Ovary (tissue), 9 donors: ENCODE data around the gene CD84. TPM values are rescaled to one million over a fixed set of nuclear protein-coding genes. Genes with fewer than 3 reads are reported as not detected.

Experiments used
- DNase-seq, 5 donors: peaks; one replicate each; pipeline ENCODE4 v3.0.0-alpha.2; 2019 to 2020
- H3K27ac ChIP-seq, 2 donors: fragments of 200-600 bp; one replicate each; pipeline versions ENCODE4 v1.5.1 to v1.8.0; 2019 to 2022
- H3K27me3 ChIP-seq: fragments of 200-600 bp; one replicate; pipeline ENCODE4 v1.8.0; 2022
- H3K36me3 ChIP-seq: fragments of 200-600 bp; sonication (generic); one replicate; pipeline ENCODE4 v1.5.1; 2019
- H3K4me1 ChIP-seq: one replicate; pipeline ENCODE4 v1.8.1; 2013; ENCODE audit warnings: mild to moderate bottlenecking, moderate library complexity; ENCODE audit not compliant: insufficient read depth
- H3K4me3 ChIP-seq: fragments of 200-600 bp; sonication (generic); one replicate; pipeline ENCODE4 v1.5.1; 2017
- H3K9me3 ChIP-seq, 2 donors: fragments of 200-600 bp in 1 of 2; sonication (generic) in 1 of 2; one replicate each; pipeline versions ENCODE4 v1.5.1 to v1.8.1; 2013 to 2019; ENCODE audit warnings: mild to moderate bottlenecking in 1 of 2, moderate library complexity in 1 of 2
- CTCF ChIP-seq, 3 donors: fragments of 450-650 bp in 2 of 3; fragments of 200-600 bp in 1 of 3; IDR thresholded peaks; one replicate each; pipeline versions ENCODE4 v1.5.1 to v1.8.0; 2016 to 2022; ENCODE audit warnings: antibody characterized with exemption in 3 of 3, mild to moderate bottlenecking in 1 of 3
- EP300 ChIP-seq: sonication (generic); formaldehyde crosslinking; IDR thresholded peaks from one replicate; pipeline ENCODE4 v1.6.1; 2017; ENCODE audit warnings: antibody characterized with exemption
- POLR2A ChIP-seq: fragments of 450-650 bp; IDR thresholded peaks from one replicate; pipeline ENCODE4 v1.6.1; 2017; ENCODE audit warnings: antibody characterized with exemption, mild to moderate bottlenecking, moderate library complexity
- WGBS, 3 donors: extraction: QIAGEN DNeasy Blood & Tissue Kit in 1 of 3; methylation state at CpG; one replicate each; pipeline versions ENCODE4 v1.1.5 to v1.1.7; 2013 to 2017; 5-methylcytosine and 5-hydroxymethylcytosine counted together
- intact Hi-C, 4 donors: fragments of 100-400 bp; cut with DNase I; formaldehyde crosslinking; loops; one replicate each; pipeline versions ENCODE4 v1.11.0 to v1.15.1; 2022 to 2023
- polyA plus RNA-seq, 2 donors: library from polyadenylated mRNA; stranded (reverse); fragments of 200-250 nt in 1 of 2; fragments of 350-450 nt in 1 of 2; fragmentation: Illumina TruSeq in 1 of 2; extraction: RNeasy Lipid Tissue Mini Kit (QIAGEN cat#74804) in 1 of 2; gene quantifications; one replicate each; pipeline ENCODE4 v1.2.3, GENCODE V29; 2013 to 2014
- total RNA-seq, 7 donors: library from RNA; depleted of rRNA in 2 of 7; stranded (reverse); fragments of >200 nt in 2 of 7; fragmentation: NEBNext Ultra II Directional in 3 of 7; extraction: Animal tissue kit (Norgen Biotek cat#: 25700) in 3 of 7; gene quantifications; one replicate each; pipeline versions ENCODE4 v1.1.0 to v1.2.4, GENCODE V29; 2016 to 2023
- donor health status: DM: no; HTN: no; CAD: no; lungs with moderate emphysema.
- donor health status: DM: no; HTN: no; CAD: no.
- donor health status: Bipolar disorder and iron deficiency.
- donor health status: DM: yes; HTN: yes; CAD: no.
- donor health status: DM: no; HTN: no; CAD: no.
- donor health status: DM: yes; HTN: yes; CAD: no.

CD84 gene
- total and polyA plus RNA-seq, 9 donors, result 0.48 to 10.9 (median 2.0) TPM

DNA sequence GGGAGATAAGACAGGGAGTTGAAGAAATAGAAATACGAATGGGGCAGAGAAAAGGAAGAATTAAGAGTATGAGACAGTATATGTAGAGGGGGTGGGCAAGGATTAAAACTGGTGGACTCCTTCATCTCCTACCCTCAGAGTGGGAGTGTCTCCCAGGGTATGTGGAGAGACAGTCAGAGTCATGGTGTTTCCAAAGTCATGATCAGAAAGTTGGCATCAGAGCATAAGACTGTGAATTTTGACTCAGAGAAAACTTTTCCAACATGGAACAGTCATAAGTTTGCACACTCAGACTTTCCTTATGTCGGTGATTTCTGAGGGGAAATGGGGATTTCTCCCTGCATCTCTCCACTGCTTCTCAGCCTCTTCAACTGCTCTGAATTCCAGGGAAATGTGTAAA, 2.4 kb downstream of the CD84 start:
- no peaks in the 10 kb centered on the region for H3K4me1 ChIP-seq
- H3K36me3 ChIP-seq, result no peaks in the 10 kb centered on the region
- WGBS, 3 donors, result 44 to 74% (median 50%) methylated on average over 2 of the region's 2 CpGs
- no peak overlapping the region for H3K4me3 ChIP-seq
- no peaks in the 10 kb centered on the region for H3K9me3 ChIP-seq
- TF ChIP-seq POLR2A (no peak), CTCF (IDR thresholded peaks at IDR 0.05) (no peak), EP300 (no peak)
- H3K27me3 ChIP-seq, result no peaks in the 10 kb centered on the region
- DNase-seq, result no peak
- no peak overlapping the region for H3K27ac ChIP-seq
- intact Hi-C loops, result no loop called here

DNA sequence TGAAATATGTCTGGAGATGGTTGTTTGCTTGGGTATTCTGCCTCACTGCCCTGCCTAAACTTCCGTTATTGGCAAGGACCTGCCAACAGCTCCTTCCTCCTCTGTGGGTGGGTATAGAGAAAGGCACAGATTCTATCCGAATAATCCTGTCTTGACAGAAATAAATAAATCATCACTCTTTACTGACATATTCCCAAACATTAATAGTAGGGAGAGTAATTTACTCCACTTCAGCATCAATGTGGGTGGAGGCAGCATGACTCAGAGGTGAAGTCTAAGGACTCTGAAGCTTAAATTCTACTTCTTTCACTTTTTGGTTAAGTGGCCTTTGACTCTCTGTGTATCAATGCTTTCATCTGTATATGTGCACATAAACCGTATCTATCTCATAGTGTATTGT, 2.9 kb downstream of the CD84 start:
- Histone ChIP-seq H3K9me3 (no peaks in the 10 kb centered on the region), H3K27me3 (no peaks in the 10 kb centered on the region), H3K4me3 (no peak overlapping the region), H3K4me1 (no peaks in the 10 kb centered on the region), H3K36me3 (no peaks in the 10 kb centered on the region), H3K27ac (no peak overlapping the region)
- TF ChIP-seq EP300 (no peak), POLR2A (no peak), CTCF (IDR thresholded peaks at IDR 0.05) (no peak)
- intact Hi-C loops, result no loop called here
- DNase-seq, result no peak
- WGBS, 3 donors, result 80% methylated on average over 3 of the region's 3 CpGs

GRCh38 chr1:160575112-160575664, 4.1 kb downstream of the CD84 start:
- Histone ChIP-seq H3K27ac (no peak overlapping the region), H3K9me3 (no peaks in the 10 kb centered on the region), H3K4me1 (no peaks in the 10 kb centered on the region), H3K4me3 (no peak overlapping the region), H3K36me3 (no peaks in the 10 kb centered on the region), H3K27me3 (no peaks in the 10 kb centered on the region)
- no peak for TF ChIP-seq POLR2A
- no peak for TF ChIP-seq EP300
- no peak for TF ChIP-seq CTCF (IDR thresholded peaks at IDR 0.05)
- 80 to 85% (median 83%) methylated on average over 5 of the region's 5 CpGs for WGBS, 3 donors
- intact Hi-C loops, result no loop called here
- DNase-seq, result no peak

DNA sequence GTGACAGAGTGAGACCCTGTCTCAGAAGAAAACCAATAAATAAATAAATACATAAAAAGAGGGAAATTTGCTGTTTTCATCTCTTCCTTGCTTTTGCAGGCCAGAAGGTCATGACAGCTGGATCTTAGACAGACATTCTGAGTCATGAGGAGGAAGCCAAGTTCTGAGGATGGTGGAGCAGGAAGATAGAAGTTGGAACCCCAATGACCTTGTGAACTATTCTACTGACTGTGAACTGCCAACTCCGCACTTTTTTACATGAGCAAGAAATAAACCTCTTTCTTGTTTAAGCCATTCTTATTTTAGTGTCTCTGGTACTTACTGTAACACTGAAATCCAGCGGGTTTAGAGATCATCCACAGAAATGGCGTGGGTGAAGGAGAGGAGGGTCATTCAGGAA, 8.5 kb downstream of the CD84 start:
- no peaks in the 10 kb centered on the region for H3K4me1 ChIP-seq
- intact Hi-C loops, result no loop called here
- TF ChIP-seq CTCF (IDR thresholded peaks at IDR 0.05), result no peak
- TF ChIP-seq POLR2A, result no peak
- TF ChIP-seq EP300, result no peak
- H3K27me3 ChIP-seq, result no peaks in the 10 kb centered on the region
- no peaks in the 10 kb centered on the region for H3K36me3 ChIP-seq
- no peak overlapping the region for H3K4me3 ChIP-seq
- DNase-seq, result no peak
- no peak overlapping the region for H3K27ac ChIP-seq
- no peaks in the 10 kb centered on the region for H3K9me3 ChIP-seq
- WGBS, 3 donors, result 84 to 85% (median 84%) methylated on average over 3 of the region's 3 CpGs
